Activated B cell treated with CpG ODN at 0.5 μM for 24 hours (primary cell): ENCODE results near the gene RLF. TPM values are rescaled to one million over a fixed set of nuclear protein-coding genes. Genes with fewer than 3 reads are reported as not detected.

Experiments used
- ATAC-seq: fragments of 200-7000 bp; cut with Tn5 transposase; one replicate; pipeline ENCODE4 v1.10.0; 2021; ENCODE audit warnings: low read depth, mild to moderate bottlenecking, moderate library complexity
- CTCF ChIA-PET: fragments of 350-600 bp; sonication (Branson Sonifier 250); formaldehyde crosslinking; loops from one replicate; lab custom pipeline; 2021; ENCODE audit warnings: antibody characterized with exemption; lab: Charles Lee
- POLR2A ChIA-PET: fragments of 350-600 bp; sonication (Branson Sonifier 250); formaldehyde crosslinking; loops from one replicate; lab custom pipeline; 2021; ENCODE audit warnings: antibody characterized with exemption; lab: Charles Lee
- DNase-seq: peaks from one replicate; pipeline ENCODE4 v3.0.0; 2022
- H3K27ac Mint-ChIP-seq: one replicate; pipeline ENCODE4 v1.8.0; 2020; ENCODE audit warnings: mixed read lengths
- H3K27me3 Mint-ChIP-seq: one replicate; pipeline ENCODE4 v1.8.0; 2021; ENCODE audit warnings: mixed read lengths
- H3K36me3 Mint-ChIP-seq: one replicate; pipeline ENCODE4 v1.8.0; 2021; ENCODE audit warnings: low read depth, mixed read lengths
- H3K4me1 Mint-ChIP-seq: one replicate; pipeline ENCODE4 v1.8.0; 2021; ENCODE audit warnings: mixed read lengths
- H3K4me3 Mint-ChIP-seq: one replicate; pipeline ENCODE4 v1.8.0; 2020; ENCODE audit warnings: mild to moderate bottlenecking, mixed read lengths
- H3K9me3 Mint-ChIP-seq: one replicate; pipeline ENCODE4 v1.8.0; 2020; ENCODE audit warnings: mixed read lengths
- intact Hi-C: fragments of 100-400 bp; cut with micrococcal nuclease; formaldehyde crosslinking; loops from one replicate; pipeline ENCODE4 v1.15.1; 2024
- total RNA-seq: library from RNA; stranded (reverse); gene quantifications from 2 replicates; pipeline ENCODE4 v1.2.3, GENCODE V29; 2022
- TF ChIP-seq, protein P1 (sequence below): fragments of 200-600 bp; IDR thresholded peaks from one replicate; pipeline ENCODE4 v1.8.0; 2022; ENCODE audit warnings: antibody characterized with exemption, mild to moderate bottlenecking

Gene RLF
- total RNA-seq, 1 donor from 2014 or later: 19.2 TPM

DNA sequence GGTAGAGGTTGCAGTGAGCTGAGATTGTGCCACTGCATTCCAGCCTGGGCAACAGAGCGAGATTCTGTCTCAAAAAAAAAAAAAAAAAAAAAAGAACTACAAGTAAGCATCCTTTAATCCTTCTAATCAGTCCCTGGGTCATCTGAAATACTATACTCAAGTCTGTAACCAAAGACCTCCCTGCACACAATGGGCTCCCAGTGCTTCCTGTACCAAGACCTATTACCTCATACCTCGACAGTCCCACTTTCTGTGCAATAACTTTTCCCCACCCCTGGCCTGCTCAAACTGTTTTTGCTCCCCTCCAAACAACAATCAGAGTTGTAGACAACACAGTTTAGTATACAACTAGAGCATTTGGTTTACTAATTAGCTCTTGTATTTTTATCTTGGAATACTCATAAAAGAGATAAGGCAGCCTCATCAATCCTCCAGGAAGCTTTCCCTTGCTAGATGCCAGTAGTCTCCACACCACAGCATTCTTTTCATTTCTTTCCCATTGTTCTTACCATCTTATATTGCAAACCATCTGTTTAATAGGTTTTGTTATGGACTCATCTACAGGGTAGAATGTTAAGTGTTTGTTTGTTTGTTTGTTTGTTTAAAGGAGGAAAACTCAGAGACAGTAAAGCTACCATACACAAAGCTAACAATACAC is 19.2 kb upstream of the RLF start:
- H3K27ac Mint-ChIP-seq: no peak overlapping the region
- no peak overlapping the region for H3K4me3 Mint-ChIP-seq
- DNase-seq (no peak), ATAC-seq (no peak)
- TF ChIP-seq, protein P1, sequence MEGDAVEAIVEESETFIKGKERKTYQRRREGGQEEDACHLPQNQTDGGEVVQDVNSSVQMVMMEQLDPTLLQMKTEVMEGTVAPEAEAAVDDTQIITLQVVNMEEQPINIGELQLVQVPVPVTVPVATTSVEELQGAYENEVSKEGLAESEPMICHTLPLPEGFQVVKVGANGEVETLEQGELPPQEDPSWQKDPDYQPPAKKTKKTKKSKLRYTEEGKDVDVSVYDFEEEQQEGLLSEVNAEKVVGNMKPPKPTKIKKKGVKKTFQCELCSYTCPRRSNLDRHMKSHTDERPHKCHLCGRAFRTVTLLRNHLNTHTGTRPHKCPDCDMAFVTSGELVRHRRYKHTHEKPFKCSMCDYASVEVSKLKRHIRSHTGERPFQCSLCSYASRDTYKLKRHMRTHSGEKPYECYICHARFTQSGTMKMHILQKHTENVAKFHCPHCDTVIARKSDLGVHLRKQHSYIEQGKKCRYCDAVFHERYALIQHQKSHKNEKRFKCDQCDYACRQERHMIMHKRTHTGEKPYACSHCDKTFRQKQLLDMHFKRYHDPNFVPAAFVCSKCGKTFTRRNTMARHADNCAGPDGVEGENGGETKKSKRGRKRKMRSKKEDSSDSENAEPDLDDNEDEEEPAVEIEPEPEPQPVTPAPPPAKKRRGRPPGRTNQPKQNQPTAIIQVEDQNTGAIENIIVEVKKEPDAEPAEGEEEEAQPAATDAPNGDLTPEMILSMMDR: no peak
- no peaks in the 10 kb centered on the region for H3K9me3 Mint-ChIP-seq
- peaks cover 9% of the 10 kb centered on the region for H3K27me3 Mint-ChIP-seq
- POLR2A ChIA-PET: interaction anchor here (0.7 kb wide), 1 partner anchor 170 kb away, joined by 6 read pairs; no protein-coding TSS in a partner anchor
- intact Hi-C loops: no loop called here
- no peaks in the 10 kb centered on the region for H3K36me3 Mint-ChIP-seq
- CTCF ChIA-PET: interaction anchor here (1.0 to 7.4 kb wide), 5 partner anchors 10 to 296 kb away, joined by 3 to 175 read pairs (median 7); no protein-coding TSS in a partner anchor
- peaks cover 6% of the 10 kb centered on the region for H3K4me1 Mint-ChIP-seq

DNA sequence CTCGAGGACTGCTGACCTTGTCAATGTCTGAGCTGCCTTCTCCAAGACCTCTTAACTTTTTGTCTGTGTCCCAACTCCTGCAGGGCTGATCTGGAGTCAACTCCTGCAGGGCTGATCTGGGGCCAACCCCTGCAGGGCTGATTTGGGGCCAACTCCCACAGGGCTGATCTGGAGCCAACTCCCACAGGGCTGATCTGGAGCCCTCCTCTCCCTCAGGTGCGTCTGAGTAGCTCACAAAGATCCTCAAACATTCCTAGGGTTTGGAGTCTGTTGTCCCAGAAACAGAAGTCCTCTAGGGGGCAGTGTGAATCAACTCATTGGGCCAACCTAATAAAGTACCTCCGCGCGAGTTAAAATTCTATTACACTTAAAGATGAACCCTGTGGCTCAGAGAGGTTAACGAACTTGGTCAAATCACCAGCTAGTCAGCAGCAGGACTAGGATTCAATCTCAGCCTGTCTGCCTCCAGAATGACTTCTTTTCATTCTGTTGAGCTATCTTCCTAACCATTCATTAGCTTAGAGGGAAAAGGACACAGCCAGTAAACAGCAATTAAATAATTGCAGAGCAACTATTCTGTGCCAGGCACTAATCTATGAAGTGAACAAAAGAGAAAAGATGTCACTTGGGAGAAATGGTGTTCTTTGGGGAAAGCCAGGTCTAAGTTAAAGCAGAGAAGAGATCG is 17.2 kb upstream of the RLF start:
- Mint-ChIP-seq H3K27ac (no peak overlapping the region), H3K27me3 (peaks cover 9% of the 10 kb centered on the region), H3K4me3 (no peak overlapping the region), H3K36me3 (no peaks in the 10 kb centered on the region), H3K4me1 (peaks cover 6% of the 10 kb centered on the region), H3K9me3 (no peaks in the 10 kb centered on the region)
- peak; percentile 83 for ATAC-seq
- POLR2A ChIA-PET: interaction anchor here (0.6 to 2.0 kb wide), 8 partner anchors 9 to 294 kb away, joined by 3 to 11 read pairs (median 4); no protein-coding TSS in a partner anchor
- TF ChIP-seq, protein P1: no peak
- DNase-seq: peak; percentile 22
- intact Hi-C loops: loop anchor here (1.0 to 2.0 kb wide), 5 partner anchors 194 to 705 kb away; no protein-coding TSS in a partner anchor
- CTCF ChIA-PET: interaction anchor here (0.6 to 7.4 kb wide), 44 partner anchors 9 to 523 kb away, joined by 3 to 175 read pairs (median 4); partner anchors contain the start of gene SMAP2

DNA sequence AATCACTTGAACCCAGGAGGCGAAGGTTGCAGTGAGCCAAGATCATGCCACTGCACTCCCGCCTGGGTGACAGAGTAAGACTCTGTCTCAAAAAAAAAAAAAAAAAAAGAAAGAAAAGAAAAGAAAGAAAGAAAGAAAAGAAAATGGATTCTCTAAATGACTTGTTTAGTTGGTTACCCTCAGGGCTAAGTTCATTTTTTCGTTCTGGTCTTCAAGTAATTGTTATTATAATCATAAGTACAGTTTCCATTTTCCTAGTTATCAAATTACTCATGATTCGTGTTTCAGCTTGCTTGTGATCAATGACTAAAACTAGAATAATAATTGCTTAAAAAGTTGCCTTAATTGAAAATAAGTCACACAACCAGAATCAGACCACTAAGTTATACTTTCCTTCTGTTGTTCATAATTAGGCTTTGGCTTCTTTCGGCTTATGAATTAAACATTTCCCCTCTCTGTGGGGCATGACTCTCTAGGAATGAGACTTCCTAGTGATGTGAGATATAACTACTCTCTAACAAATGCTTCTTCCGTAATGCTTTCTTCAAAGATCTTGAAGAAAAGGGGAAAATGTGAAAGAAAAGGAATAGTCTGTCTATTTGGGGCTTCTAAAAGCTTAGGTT is 9.6 kb upstream of the RLF start:
- intact Hi-C loops: loop anchor here (2.0 kb wide), 1 partner anchor 31 kb away; no protein-coding TSS in a partner anchor
- POLR2A ChIA-PET: interaction anchor here (0.6 to 2.9 kb wide), 6 partner anchors 34 to 540 kb away, joined by 3 to 42 read pairs (median 6); partner anchors contain the start of genes COL9A2 and NFYC
- TF ChIP-seq, protein P1: no peak
- H3K4me3 Mint-ChIP-seq: no peak overlapping the region
- CTCF ChIA-PET: interaction anchor here (1.0 to 8.5 kb wide), 14 partner anchors 8 to 287 kb away, joined by 3 to 151 read pairs (median 18); partner anchors contain the start of genes COL9A2 and RLF
- H3K9me3 Mint-ChIP-seq: no peaks in the 10 kb centered on the region
- no peak overlapping the region for H3K27ac Mint-ChIP-seq
- H3K36me3 Mint-ChIP-seq: no peaks in the 10 kb centered on the region
- peaks cover 27% of the 10 kb centered on the region for H3K4me1 Mint-ChIP-seq
- DNase-seq: no peak
- ATAC-seq: no peak
- no peaks in the 10 kb centered on the region for H3K27me3 Mint-ChIP-seq

DNA sequence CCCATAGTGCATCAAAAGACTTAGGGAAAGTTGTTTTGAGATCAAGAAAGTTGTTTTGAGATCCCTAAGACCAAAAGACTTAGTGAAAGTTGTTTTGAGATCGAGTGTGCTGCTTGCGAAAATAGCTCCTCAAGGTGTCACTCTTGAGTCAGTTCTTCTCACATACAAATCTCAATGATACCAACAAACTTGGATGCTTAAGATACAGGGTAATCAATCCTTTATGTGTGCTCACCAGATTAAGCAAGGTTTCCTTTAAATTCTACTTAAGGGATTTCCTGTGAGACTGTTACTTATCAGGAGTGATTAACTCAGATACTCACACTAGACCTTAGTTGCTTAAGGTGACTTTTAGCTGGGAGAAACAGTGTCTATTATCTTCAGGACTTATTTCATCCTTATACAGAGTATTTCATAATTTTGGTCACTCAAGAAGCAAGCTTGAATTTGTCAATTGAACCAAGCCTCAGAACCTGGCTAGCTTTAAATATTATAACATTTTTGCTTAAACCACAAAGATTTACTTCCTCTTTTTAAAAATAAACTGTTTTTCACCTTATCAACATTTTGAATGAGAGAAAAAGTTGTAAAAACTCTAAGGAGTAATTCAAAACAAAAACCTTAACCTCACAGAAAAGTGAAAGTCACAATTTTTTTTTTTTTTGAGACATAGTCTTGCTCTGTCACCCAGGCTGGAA is 8.0 kb upstream of the RLF start:
- H3K36me3 Mint-ChIP-seq: no peaks in the 10 kb centered on the region
- POLR2A ChIA-PET: interaction anchor here (0.6 to 2.9 kb wide), 25 partner anchors 9 to 580 kb away, joined by 3 to 42 read pairs (median 6); partner anchors contain the start of genes COL9A2, RLF, ZFP69B and ZMPSTE24
- H3K4me3 Mint-ChIP-seq: peak overlapping the region; percentile 74
- H3K4me1 Mint-ChIP-seq: peaks cover 27% of the 10 kb centered on the region
- TF ChIP-seq, protein P1: no peak
- intact Hi-C loops: loop anchor here (1.0 to 2.0 kb wide), 7 partner anchors 8 to 251 kb away; partner anchors contain the start of genes RLF and ZMPSTE24
- H3K9me3 Mint-ChIP-seq: no peaks in the 10 kb centered on the region
- CTCF ChIA-PET: interaction anchor here (0.6 to 8.5 kb wide), 31 partner anchors 9 to 517 kb away, joined by 3 to 151 read pairs (median 4); partner anchors contain the start of genes COL9A2, RLF and SMAP2
- DNase-seq (no peak), ATAC-seq (peak; percentile 77)
- no peaks in the 10 kb centered on the region for H3K27me3 Mint-ChIP-seq
- peak overlapping the region; percentile 90 for H3K27ac Mint-ChIP-seq
